GM15510 (cell line): ENCODE measurements around the gene GPR15LG.

Experiments
- POLR2A ChIP-seq: IDR thresholded peaks from 3 replicates; pipeline ENCODE4 v1.6.1; 2011; ENCODE audit warnings: borderline replicate concordance; ENCODE audit not compliant: insufficient read length; ENCODE audit errors: extremely low read depth

GPR15LG gene

DNA sequence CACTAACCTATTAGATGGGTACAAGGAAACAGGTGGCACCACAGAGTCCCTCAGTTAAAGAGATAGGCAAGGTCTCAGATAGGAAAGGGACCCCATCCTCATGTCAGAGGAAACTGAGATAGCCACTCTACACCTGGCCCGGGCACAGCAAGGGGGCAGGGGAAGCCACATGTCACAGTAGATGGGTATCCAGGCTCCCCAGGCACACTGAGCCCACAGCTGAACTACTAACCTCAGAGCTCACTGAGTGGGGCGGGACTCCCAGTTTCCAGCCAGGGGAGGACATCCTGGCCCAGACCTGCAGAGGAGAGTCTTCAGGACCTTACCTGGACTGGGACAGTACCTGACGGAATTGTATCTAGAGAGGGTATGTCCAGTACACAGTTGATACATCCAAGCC lies 17.0 kb downstream of the GPR15LG start:
- TF ChIP-seq POLR2A, result no peak

DNA sequence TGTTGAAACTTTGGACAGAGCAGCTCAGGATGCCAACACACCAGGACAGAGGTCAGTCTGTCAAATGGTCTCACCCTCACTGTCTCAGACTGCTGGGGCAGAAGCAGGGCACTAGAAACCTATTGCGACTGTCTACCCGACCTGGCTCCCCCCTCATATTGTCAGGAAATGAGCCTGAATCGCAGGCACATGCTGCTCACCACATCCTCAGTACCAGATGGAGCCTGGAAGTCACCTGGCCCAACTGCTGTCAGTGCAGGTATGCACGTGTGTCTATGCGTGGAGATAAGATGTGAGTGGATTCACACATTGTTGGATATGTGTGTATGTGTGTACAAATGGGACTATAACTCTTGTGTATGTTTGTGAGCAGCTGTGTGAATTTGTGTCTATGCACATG lies 17.5 kb downstream of the GPR15LG start:
- TF ChIP-seq POLR2A, result no peak

DNA sequence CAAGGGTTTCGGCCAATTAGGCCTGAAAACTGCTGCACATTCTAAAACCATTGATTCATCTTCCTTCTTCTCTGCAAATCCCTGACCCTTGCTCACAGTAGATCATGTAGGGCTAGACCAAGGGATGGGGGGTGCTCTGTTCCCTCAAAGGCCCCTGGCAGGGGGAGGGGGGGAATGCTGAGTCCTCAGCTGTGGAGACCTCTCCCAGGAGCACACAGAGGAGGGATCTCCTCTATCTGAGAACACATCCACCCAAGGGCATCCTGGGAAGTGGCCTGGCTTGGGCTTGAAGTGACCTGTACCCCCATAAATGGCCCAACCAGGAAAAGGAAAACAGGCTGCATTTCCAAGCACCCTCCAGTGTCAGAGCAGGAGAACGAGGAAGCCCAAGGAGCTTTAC lies 19.7 kb downstream of the GPR15LG start:
- TF ChIP-seq POLR2A, result no peak

DNA sequence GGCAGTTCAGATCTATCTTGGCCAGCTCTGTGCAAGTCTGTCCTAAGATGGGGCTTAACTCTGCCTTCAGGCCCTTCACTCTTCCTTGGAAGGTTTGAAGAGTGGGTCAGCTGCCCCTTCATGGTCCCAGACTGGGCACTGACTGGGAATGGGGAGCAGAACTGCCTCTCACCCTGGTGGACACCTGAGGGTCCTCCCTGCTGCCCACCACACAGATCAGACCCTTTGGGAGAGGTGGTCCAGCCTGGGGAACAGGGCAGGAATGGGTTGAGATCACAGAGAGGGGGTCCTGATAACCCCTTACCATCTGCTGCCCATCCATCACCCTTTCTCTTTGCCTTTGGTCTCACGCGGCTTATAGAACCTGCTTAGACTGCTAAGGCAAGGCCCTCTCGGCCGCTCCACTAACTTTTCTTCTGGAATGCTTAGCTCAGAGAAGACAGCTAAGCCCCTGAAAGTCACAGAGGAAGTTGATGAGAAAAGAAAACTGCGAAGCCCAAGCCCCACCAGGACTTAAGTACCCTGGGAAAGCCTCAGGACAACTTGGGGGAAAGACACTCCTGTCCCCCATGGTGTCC lies 20.3 kb downstream of the GPR15LG start:
- TF ChIP-seq POLR2A, result no peak

DNA sequence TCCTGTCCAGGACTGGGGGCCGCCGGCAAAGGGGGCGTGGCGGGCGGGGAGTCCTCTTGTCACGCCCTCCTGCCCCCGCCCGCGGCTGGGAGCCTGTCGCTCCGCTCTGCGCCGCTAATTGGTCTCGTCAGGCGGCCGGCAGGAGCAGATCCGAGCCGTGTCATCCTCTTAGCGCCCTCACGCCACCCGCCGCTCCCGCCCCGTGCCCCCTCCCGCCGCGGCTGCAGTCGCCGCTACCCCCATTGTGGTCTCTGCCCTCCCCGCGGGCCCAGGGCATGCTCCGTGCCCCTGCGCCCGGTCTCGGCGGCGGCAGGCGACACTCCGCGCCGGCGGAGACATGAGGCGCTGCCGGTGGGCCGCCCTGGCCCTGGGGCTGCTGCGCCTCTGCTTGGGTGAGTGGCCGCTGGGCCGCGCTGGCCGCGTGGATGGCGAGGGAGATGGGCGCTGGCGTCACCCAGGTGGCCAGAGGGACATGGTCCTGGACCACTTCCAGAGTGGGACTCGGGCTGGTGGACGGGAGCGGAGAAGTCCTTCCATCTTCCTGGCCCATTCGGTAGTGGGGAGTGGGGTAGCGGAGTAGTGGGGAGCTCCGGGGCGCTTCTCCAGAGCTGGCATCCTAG lies 20.9 kb downstream of the GPR15LG start, which contains the start of gene CDHR1:
Gene CDHR1, plus strand, starts transcription at position 114 of the 620 bp plus-strand sequence. Its CDS starts 224 bp downstream, at position 338.
- TF ChIP-seq POLR2A, result no peak

DNA sequence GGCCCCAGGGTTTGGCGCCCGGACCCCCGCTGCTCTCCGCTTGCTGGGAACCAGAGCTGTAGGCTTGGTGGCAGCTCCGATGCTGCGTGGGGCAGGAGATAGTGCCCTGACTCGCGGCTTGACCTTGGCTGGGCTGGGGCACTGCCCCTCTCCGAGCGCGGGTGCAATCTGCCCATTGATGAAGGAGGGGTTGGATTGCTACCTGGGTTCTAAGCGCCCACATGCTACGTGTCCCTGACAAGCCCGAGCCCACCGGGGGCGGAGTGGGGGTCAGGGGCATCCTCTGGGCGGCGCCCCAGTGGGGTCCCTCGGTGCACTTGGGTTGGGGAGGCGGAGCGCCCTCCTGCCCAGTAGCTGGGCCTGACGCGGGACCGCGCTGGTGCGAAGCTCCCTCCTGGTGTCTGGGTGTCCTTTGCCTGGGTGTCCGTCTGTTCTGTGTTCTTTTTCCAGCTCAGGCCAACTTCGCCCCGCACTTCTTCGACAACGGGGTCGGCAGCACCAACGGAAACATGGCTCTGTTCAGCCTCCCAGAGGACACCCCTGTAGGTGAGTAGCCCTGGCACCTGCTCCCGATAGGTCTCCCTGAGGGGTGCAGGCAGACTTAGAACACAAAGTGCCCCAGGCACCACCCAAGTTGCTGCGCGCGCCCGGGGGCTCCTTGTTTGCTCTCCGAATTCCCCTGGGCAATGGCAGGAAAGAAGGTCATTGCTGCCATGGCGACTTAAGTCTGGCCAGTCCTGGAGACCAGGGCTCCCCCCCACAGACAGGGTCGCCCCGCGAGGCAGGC lies 21.6 kb downstream of the GPR15LG start:
- no peak for TF ChIP-seq POLR2A

DNA sequence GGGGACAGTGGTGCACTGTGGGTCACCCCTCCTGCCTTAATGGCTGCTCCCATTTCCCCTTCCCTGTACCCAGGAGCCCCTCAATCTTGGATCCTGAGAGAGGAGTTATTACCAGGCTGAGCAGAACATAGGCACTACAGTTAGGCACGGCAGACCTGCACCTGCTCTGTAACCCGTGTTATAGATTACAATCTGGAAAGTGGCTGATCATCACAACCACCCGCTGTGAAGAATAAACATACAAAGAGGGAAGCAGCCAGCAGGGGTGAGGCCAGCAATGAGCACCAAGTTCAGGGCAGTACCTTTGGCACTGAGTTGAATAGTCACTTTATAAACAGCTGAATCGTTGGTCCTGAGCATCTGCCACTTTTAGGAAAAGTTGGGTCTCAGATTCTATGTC lies 22.5 kb downstream of the GPR15LG start:
- TF ChIP-seq POLR2A, result no peak

DNA sequence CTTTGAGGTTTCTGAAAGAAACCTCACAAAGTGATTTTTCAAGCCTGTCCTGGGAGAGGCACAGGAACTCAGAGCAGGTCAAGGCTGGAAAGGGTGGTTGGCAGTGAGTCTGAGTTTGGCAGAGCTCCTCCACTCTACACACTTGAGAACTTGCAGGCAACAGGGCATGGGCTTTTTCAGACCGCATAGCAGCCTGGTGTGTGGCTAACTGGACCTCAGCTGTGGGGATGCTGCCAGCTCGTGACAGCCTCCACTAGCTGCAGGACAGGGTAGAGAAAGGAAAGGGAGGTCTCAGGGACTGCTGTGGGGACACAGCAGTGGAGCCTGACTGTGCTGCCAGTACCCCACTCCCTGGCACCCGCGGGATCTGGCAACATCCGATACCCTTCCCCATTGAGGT lies 23.3 kb downstream of the GPR15LG start:
- TF ChIP-seq POLR2A, result no peak

DNA sequence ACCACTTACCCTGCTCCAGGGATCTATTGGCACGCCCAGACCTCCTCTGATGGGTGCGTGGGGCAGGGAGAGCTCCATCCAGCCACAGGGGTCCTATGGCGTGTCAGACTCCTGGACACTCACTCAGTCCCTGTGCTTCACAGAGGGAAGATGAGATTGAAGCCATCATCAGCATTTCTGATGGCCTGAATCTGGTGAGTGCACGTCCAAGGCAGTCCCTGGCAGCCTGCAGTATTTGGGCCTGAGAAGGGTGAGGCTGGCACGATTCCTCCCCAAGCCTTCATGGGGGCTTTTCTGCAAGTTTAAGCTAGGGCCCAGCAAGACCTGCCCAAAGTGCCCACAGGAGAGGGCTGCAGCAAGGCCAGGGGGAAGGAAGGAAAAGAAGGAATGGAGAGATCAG lies 24.0 kb downstream of the GPR15LG start:
- TF ChIP-seq POLR2A, result no peak

DNA sequence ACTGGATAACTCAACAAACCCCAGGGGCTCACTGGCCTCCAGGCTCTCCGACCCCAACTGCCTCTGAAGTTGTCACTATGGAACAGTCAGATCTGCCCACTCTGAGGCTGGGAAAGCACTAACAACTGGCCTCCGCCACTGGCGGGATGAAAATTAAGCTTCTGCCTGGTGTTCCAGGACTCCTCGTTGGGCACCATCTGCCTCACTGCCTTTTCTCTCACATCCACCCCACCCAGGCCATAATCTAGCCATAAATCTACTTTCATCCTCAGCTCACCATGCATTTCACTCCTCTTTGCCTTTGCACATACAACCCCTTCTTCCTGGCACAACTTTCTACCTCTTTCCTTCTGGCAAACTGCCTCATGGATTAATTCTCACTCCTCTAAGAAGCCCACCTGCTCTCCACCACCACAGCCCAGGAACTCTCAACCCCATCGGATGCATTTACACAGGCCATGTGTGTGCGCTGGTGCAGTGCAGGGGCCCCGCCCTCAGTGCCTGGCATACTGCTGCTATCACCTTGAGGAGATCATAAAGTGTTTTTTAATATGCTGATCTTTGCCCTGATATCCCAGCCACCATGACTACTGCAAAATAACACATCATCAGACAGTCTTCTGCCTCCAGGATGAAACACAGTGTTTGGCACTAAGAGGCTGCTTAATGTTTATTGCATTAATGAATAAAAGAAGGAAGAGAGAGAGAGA lies 24.8 kb downstream of the GPR15LG start:
- TF ChIP-seq POLR2A, result no peak

DNA sequence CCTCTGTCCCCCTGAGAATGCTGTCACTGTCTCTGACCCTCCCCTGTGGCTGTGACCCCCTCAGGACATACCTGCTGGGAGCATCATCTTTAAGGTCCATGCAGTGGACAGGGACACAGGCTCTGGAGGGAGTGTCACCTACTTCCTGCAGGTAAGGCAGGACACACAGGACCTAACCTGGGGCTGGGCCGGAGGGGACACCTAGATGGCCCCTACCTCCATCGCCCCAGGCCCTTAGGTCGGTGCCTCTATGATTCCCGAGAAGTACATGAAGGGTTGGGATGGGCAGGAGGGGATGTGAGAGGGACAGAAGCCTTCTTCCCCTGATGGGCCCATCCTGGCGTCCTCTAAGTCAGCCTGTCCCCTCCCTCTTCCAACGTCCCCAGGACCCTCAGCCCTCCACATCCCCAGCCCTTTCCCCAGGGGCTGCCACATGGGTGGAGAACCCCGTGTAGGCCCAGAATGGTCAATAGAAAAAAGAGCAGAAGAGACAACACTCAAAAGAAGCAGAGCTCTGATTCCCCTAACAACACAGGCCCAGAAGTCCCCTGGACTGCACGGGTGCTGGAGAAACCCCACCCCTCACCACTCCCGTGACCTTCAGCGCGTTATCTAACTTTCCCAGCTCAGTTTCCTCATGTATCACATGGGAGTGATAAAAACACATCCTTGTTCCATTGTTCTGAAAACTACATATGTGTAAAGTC lies 27.1 kb downstream of the GPR15LG start:
- no peak for TF ChIP-seq POLR2A

DNA sequence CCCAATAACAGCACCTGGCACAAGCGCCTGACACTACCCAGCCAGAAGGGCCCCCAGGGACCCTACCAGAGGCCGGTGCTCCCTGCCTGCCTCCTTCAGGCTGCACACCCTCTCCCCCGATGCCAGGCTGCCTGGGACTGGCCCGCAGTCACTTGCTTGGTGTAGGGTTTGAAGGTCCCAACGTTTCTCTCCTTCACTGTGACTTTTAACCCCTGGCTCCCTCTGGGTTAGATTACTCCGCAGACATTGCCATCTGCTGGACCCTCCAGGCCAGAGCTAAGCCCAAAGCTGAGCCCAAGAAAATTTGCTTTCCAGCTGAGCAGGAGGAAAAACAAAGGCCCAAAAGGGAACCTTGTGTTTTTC lies 27.6 kb downstream of the GPR15LG start:
- no peak for TF ChIP-seq POLR2A

DNA sequence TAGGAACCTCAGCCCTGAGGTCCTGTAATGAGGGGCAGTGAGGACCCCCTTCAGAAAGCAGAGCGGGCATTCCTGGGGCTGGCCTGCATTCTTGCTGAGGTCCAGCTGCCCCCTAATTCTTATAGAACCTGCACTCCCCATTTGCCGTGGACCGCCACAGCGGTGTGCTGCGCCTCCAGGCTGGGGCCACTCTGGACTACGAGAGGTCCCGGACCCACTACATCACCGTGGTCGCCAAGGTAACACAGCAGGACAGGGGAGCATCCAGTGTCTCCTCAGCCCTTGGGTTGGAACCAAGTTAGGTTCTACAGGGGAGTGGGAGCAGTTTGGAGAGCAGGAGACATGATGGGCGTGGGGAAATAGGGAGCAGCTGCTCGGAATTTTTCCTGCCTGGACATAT lies 28.1 kb downstream of the GPR15LG start:
- TF ChIP-seq POLR2A, result no peak

DNA sequence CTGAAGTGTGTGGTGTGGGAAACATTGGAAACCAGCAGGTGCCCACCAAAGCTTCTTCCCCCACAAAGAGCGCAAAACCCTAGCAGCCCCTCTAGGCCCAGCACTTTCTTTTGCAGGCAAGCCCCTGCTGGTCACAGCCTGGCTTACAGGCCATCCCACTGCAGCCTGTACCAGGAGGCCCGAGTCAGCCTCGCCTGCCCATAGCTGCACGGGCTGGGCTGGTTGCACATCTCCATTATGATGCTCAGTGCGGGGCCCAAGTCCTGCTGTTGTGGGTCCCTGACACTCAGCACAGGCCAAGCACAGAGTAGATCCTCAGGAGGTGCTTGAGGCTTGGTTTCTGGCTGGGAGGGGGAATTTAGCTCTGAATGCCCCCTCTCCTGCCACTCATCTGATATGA lies 28.7 kb downstream of the GPR15LG start:
- no peak for TF ChIP-seq POLR2A

DNA sequence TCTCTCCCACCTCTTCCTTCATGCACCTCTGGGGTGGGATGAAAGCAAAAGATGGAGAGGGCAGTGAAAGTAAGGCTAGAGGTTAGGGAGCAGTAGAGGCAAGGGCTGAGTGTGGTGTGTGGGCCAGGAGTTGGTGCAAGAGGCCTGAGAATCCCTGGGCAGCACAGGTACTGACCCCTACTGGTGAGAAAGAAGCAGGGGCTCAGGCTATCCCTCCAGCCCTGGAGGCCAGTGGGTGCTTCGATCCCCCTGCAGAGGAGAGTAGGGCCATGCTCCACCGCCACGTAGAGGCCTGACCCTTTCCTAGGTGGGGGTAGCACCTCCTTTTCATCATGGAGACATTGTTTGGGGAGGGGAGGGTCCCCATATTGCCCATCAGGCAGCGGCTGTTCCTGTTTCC lies 30.5 kb downstream of the GPR15LG start:
- TF ChIP-seq POLR2A, result no peak
